Measurements from ENCODE around the gene ETV5. TPM values are rescaled to one million over a fixed set of nuclear protein-coding genes. Genes with fewer than 3 reads are reported as not detected.

ETV5 gene
- total RNA-seq, 1 donor = 42.3 TPM

DNA sequence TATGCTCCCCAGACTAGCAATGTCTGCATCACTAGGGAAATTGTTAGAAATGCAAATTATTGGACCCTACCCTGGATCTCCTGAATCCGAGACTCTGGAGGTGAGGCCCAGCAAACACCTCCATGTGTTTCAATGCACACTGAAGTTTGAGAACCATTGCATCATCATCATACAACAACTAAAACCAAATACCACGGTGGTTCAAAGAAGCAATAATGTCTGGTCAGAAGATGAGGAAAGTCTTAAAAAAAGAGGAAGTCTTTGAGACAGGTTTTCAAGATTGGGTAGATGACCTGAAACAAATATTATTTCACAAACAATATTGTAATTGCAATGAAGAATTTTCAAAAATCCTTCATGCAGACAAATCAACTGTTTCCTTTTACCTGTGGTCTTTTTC lies 110.8 kb downstream of the ETV5 start:
- DNase-seq (ENCODE audit: insufficient read length, low spot score, missing footprints) = no peak

DNA sequence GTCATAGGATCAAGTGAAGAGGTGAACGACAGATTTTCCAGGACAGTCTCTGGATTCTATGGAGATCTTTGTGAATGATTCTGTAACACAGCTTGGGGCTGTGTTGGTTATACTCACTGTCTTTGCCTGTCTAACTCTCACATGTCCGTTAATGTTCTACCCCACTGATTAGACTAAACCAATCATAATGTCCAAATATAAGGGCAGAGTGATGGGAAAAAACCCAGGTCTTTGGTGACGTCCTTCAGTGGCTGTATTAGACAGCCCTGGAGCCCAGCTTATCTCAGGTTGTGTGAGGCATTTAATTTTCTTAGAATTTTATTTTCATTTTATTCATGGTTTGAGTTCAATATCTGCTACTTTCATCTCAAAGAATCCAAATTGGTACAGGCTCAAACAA lies 111.8 kb downstream of the ETV5 start:
- H3K79me2 ChIP-seq (ENCODE audit: insufficient read depth, low read length) = no peaks in the 10 kb centered on the region
- peaks cover 17% of the 10 kb centered on the region for H3K27me3 ChIP-seq (ENCODE audit: insufficient read depth, low read length)
- no peak for DNase-seq (ENCODE audit: insufficient read length, low spot score, missing footprints)
- TF ChIP-seq, protein P1, sequence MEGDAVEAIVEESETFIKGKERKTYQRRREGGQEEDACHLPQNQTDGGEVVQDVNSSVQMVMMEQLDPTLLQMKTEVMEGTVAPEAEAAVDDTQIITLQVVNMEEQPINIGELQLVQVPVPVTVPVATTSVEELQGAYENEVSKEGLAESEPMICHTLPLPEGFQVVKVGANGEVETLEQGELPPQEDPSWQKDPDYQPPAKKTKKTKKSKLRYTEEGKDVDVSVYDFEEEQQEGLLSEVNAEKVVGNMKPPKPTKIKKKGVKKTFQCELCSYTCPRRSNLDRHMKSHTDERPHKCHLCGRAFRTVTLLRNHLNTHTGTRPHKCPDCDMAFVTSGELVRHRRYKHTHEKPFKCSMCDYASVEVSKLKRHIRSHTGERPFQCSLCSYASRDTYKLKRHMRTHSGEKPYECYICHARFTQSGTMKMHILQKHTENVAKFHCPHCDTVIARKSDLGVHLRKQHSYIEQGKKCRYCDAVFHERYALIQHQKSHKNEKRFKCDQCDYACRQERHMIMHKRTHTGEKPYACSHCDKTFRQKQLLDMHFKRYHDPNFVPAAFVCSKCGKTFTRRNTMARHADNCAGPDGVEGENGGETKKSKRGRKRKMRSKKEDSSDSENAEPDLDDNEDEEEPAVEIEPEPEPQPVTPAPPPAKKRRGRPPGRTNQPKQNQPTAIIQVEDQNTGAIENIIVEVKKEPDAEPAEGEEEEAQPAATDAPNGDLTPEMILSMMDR (IDR thresholded peaks at IDR 0.05; ENCODE audit: extremely low read depth, low read depth, low read length) = no peak
- no peak overlapping the region for H2AFZ ChIP-seq (ENCODE audit: low read length)
- H3K4me2 ChIP-seq (ENCODE audit: insufficient read depth, low read length) = no peak overlapping the region
- no peaks in the 10 kb centered on the region for H3K36me3 ChIP-seq (ENCODE audit: insufficient read depth, low read length)
- H3K4me1 ChIP-seq (ENCODE audit: insufficient read depth, low read length) = peaks cover 19% of the 10 kb centered on the region
- H3K27ac ChIP-seq (ENCODE audit: low read depth, low read length) = no peak overlapping the region
- no peaks in the 10 kb centered on the region for H3K9me3 ChIP-seq (ENCODE audit: low read depth, low read length)
- no peak overlapping the region for H3K4me3 ChIP-seq (ENCODE audit: insufficient read depth, low read length)
- H4K20me1 ChIP-seq (ENCODE audit: insufficient read depth, low read length) = no peaks in the 10 kb centered on the region

More for the DNA sequence above, 110.8 kb downstream of the ETV5 start:
- TF ChIP-seq, protein P1 (IDR thresholded peaks at IDR 0.05; ENCODE audit: extremely low read depth, low read depth, low read length) = no peak
- Histone ChIP-seq H4K20me1 (ENCODE audit: insufficient read depth, low read length) (no peaks in the 10 kb centered on the region), H3K4me1 (ENCODE audit: insufficient read depth, low read length) (peaks cover 13% of the 10 kb centered on the region), H3K79me2 (ENCODE audit: insufficient read depth, low read length) (no peaks in the 10 kb centered on the region), H3K36me3 (ENCODE audit: insufficient read depth, low read length) (no peaks in the 10 kb centered on the region), H3K27me3 (ENCODE audit: insufficient read depth, low read length) (peaks cover 17% of the 10 kb centered on the region), H3K4me2 (ENCODE audit: insufficient read depth, low read length) (no peak overlapping the region), H2AFZ (ENCODE audit: low read length) (no peak overlapping the region), H3K9me3 (ENCODE audit: low read depth, low read length) (no peaks in the 10 kb centered on the region), H3K4me3 (ENCODE audit: insufficient read depth, low read length) (no peak overlapping the region), H3K27ac (ENCODE audit: low read depth, low read length) (no peak overlapping the region)

Small RNA genes within 50 kb of the gene (small RNA-seq; reads per million reads assigned to genes)
- not detected for gene RF00017

Other genes with a start within 250 kb of the ETV5 start
- gene TRA2B, start 171.1 kb downstream of the ETV5 start, total RNA-seq = 95.2 and 111 TPM in 2 replicates

Measured in osteoblast (primary cell).